ENCODE measurements around the gene TSKS. TPM values are rescaled to one million over a fixed set of nuclear protein-coding genes. Genes with fewer than 3 reads are reported as not detected.

TSKS gene
- total and polyA plus RNA-seq, 10 of the 15 experiments (the other 5 are each of a cell fraction or from before 2014, with no cell fraction given): not detected

GRCh38 chr19:49761625-49762311 is 1.3 kb downstream of the TSKS start:
- DNase-seq (ENCODE audit: low read depth, low spot score) (no peak), ATAC-seq (no peak), FAIRE-seq (no peak)
- H3K27me3 ChIP-seq (replicated peaks in 1 of 2; ENCODE audit: control insufficient read depth in 2 of 2, insufficient read depth in 2 of 2, low read length in 1 of 2): no peaks in the 10 kb centered on the region; a peak in 1 of 4 replicates
- H3K36me3 ChIP-seq (ENCODE audit: control insufficient read depth in 2 of 2, insufficient read depth in 2 of 2, low read length in 1 of 2): no peaks in the 10 kb centered on the region
- ChIA-PET CTCF (no interaction called here), RAD21 (ENCODE audit: unreplicated experiment) (interaction anchor here (0.6 kb wide), 1 partner anchor 44 kb away, joined by 3 read pairs; no protein-coding TSS in a partner anchor), POLR2A (no interaction called here), SMC1A (ENCODE audit: uncharacterized antibody, unreplicated experiment) (no interaction called here)
- H3K27ac ChIP-seq (ENCODE audit: control insufficient read depth, insufficient read depth): no peak overlapping the region
- peaks cover 8% of the 10 kb centered on the region; the same call in 1 of the 2 replicates for H3K4me1 ChIP-seq (ENCODE audit: control insufficient read depth, insufficient read depth, low read length)
- no peak overlapping the region for H3K9ac ChIP-seq (ENCODE audit: control insufficient read depth, insufficient read depth, low read length)
- H3K4me2 ChIP-seq (ENCODE audit: control insufficient read depth, insufficient read depth): no peak overlapping the region
- BruUV-seq (replicated peaks): no TSS peak
- WGBS (ENCODE audit: insufficient coverage, insufficient replicate concordance, low lambda C conversion rate, missing lambda C conversion rate): 43% methylated on average over 15 of the region's 16 CpGs
- H3K79me2 ChIP-seq (ENCODE audit: control insufficient read depth, insufficient read depth, low read length): no peaks in the 10 kb centered on the region
- no peaks in the 10 kb centered on the region for H3K9me3 ChIP-seq (replicated peaks; ENCODE audit: control insufficient read depth, insufficient read depth, low read length)
- intact Hi-C loops (cut with micrococcal nuclease; ENCODE audit: unreplicated experiment) (no loop called here), in situ Hi-C loops (cut with MboI) (no loop called here)
- H3K4me3 ChIP-seq: no peak overlapping the region
- H2AFZ ChIP-seq (ENCODE audit: control insufficient read depth, low read depth, low read length): peak overlapping the region; percentile 16; the same call in 1 of the 2 replicates
- no peaks in the 10 kb centered on the region for H4K20me1 ChIP-seq (ENCODE audit: control insufficient read depth, insufficient read depth)
- TF ChIP-seq RBBP5 (conservative IDR thresholded peaks at IDR 0.05): no peak
- no peak for TF ChIP-seq CEBPZ (IDR thresholded peaks at IDR 0.05; ENCODE audit: low read depth, low read length)
- no peak for TF ChIP-seq SMARCA5 (IDR thresholded peaks at IDR 0.05)
- TF ChIP-seq PAX8 (IDR thresholded peaks at IDR 0.05): no peak
- peak in 2 of 3 experiments; percentile 14 to 25; a peak in 1 of 6 replicates for TF ChIP-seq CTCF (IDR thresholded peaks at IDR 0.05 in 2 of 3, conservative IDR thresholded peaks at IDR 0.05 in 1 of 3; ENCODE audit: control insufficient read depth in 2 of 3, extremely low read depth in 1 of 3, insufficient read depth in 1 of 3, low read depth in 3 of 3, low read length in 3 of 3)
- no peak for TF ChIP-seq ZBTB11 (CRISPR knock-in tag; IDR thresholded peaks at IDR 0.05)
- no peak for TF ChIP-seq CREM (IDR thresholded peaks at IDR 0.05; ENCODE audit: low read depth)
- TF ChIP-seq NR2C1 (IDR thresholded peaks at IDR 0.05): no peak
- TF ChIP-seq ZNF592 (IDR thresholded peaks at IDR 0.05): no peak
- TF ChIP-seq SMC3 (IDR thresholded peaks at IDR 0.05; ENCODE audit: borderline replicate concordance, low read length): peak; percentile 8; the same call in 1 of the 2 replicates
